Endothelial cell (in vitro differentiated cells): Measurements from ENCODE around the gene SH3BP5L. TPM values are rescaled to one million over a fixed set of nuclear protein-coding genes. Genes with fewer than 3 reads are reported as not detected.
A peak's percentile ranks its signal among the peaks of the same experiment; 100 is the strongest.

Experiments
- DNase-seq: peaks from one replicate; pipeline ENCODE4 v3.0.0; 2021; ENCODE audit warnings: low spot score
- H3K27ac Mint-ChIP-seq: one replicate; pipeline ENCODE4 v1.8.0; 2021; ENCODE audit warnings: mixed read lengths, inconsistent platforms; ENCODE audit not compliant: unreplicated experiment
- H3K27me3 Mint-ChIP-seq: one replicate; pipeline ENCODE4 v1.8.0; 2021; ENCODE audit warnings: mild to moderate bottlenecking, moderate library complexity, mixed read lengths, inconsistent platforms; ENCODE audit not compliant: unreplicated experiment
- H3K36me3 Mint-ChIP-seq: one replicate; pipeline ENCODE4 v1.8.0; 2021; ENCODE audit warnings: mild to moderate bottlenecking, low read depth, mixed read lengths, inconsistent platforms; ENCODE audit not compliant: unreplicated experiment
- H3K4me1 Mint-ChIP-seq: one replicate; pipeline ENCODE4 v1.8.0; 2021; ENCODE audit warnings: mild to moderate bottlenecking, mixed read lengths, inconsistent platforms; ENCODE audit not compliant: unreplicated experiment
- H3K4me3 Mint-ChIP-seq: one replicate; pipeline ENCODE4 v1.8.0; 2021; ENCODE audit warnings: mild to moderate bottlenecking, mixed read lengths, inconsistent platforms; ENCODE audit not compliant: unreplicated experiment
- H3K9me3 Mint-ChIP-seq: one replicate; pipeline ENCODE4 v1.8.0; 2021; ENCODE audit warnings: mixed read lengths, inconsistent platforms; ENCODE audit not compliant: unreplicated experiment
- total RNA-seq: library from RNA; stranded (reverse); fragmentation: NEBNext Ultra II Directional; extraction: Animal tissue kit (Norgen Biotek cat#: 25700); gene quantifications from one replicate; pipeline ENCODE4 v1.2.1, GENCODE V29; 2021; ENCODE audit not compliant: unreplicated experiment
- TF ChIP-seq, protein P1 (sequence below): fragments of 200-600 bp; sonication (generic); IDR thresholded peaks from one replicate; pipeline ENCODE4 v1.5.0; 2021; ENCODE audit warnings: antibody characterized with exemption; ENCODE audit not compliant: unreplicated experiment

SH3BP5L gene
- total RNA-seq, 1 donor from 2014 or later: 30.7 TPM

DNA sequence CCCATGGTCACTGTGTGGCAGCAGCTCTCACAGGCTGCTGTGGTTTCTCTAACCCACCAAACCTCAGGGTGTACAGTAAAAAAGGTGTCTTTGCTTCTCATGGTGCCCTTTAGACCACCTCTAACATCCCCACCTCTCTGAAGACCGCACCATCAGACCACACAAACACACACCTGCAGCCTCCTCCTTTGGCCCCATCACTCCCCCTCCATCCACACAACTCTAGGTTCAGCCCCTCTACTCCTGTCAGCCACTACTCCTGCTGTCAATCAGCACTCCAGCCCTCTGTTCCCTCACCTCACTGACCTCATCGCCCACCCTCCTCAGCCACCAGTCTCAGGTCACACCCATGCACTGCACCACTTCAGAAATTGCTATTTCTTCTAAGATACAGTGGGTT lies 25.7 kb upstream of the SH3BP5L start:
- no peaks in the 10 kb centered on the region for H3K9me3 Mint-ChIP-seq
- no peak for DNase-seq
- peaks cover 8% of the 10 kb centered on the region for H3K27me3 Mint-ChIP-seq
- TF ChIP-seq, protein P1, sequence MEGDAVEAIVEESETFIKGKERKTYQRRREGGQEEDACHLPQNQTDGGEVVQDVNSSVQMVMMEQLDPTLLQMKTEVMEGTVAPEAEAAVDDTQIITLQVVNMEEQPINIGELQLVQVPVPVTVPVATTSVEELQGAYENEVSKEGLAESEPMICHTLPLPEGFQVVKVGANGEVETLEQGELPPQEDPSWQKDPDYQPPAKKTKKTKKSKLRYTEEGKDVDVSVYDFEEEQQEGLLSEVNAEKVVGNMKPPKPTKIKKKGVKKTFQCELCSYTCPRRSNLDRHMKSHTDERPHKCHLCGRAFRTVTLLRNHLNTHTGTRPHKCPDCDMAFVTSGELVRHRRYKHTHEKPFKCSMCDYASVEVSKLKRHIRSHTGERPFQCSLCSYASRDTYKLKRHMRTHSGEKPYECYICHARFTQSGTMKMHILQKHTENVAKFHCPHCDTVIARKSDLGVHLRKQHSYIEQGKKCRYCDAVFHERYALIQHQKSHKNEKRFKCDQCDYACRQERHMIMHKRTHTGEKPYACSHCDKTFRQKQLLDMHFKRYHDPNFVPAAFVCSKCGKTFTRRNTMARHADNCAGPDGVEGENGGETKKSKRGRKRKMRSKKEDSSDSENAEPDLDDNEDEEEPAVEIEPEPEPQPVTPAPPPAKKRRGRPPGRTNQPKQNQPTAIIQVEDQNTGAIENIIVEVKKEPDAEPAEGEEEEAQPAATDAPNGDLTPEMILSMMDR: no peak
- peaks cover 39% of the 10 kb centered on the region for H3K36me3 Mint-ChIP-seq
- H3K4me3 Mint-ChIP-seq: no peak overlapping the region
- H3K4me1 Mint-ChIP-seq: no peaks in the 10 kb centered on the region
- no peak overlapping the region for H3K27ac Mint-ChIP-seq

DNA sequence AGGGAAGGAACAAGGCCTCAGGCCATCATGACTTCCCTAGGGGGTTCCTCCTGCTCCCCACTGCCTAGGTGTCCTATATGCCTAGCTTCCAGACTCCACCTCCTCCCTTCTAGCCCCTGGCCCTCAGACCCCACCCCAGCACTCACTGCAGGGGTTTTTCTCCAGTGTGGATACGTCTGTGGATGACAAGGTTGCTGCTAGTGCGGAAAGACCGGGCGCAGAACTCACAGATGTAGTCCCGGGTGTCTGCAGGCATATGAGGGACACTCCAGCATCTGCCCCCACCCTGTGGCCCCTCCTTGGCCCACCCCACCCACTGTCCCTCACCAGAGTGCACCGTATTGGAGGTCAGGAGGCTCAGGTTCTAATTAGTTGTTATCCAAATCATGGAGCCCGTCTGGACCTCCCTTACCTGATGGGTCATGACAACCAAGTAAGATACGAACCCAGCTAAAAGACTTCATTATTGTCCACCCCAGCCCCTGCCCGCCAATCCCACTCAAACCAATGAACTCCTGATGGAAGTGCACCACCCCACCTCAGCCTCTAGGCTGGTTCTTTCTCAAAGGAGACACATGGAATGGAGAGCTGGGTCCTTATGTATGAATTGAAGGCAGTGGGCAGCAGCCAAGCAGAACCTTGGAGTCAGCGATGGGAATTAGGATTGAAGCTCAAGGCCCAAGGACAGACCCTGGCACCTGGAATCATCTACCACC lies 25.0 kb upstream of the SH3BP5L start:
- no peak for DNase-seq
- Mint-ChIP-seq H3K36me3 (peaks cover 35% of the 10 kb centered on the region), H3K4me3 (no peak overlapping the region), H3K9me3 (no peaks in the 10 kb centered on the region), H3K27me3 (peaks cover 8% of the 10 kb centered on the region), H3K27ac (no peak overlapping the region), H3K4me1 (no peaks in the 10 kb centered on the region)
- TF ChIP-seq, protein P1: no peak

DNA sequence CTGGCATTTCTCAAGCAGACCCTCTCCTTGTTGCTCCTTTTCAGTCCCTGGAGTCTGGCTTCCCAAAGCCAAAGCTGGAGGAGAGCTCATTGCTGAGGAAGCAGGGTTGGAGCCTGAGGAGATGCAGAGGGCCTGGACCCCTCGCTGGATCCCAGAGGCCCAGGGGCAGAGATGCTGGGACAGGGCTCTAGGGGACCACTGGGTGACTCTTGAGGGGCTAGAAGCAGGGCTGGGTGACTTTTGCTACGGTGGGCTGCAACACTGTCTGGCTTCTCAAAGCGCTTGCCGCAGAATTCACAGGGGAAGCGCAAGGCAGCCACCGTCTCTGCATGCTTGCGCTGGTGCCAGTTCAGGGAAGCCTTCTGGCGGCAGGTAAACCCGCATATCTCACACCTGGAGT lies 24.4 kb upstream of the SH3BP5L start:
- peaks cover 37% of the 10 kb centered on the region for H3K36me3 Mint-ChIP-seq

DNA sequence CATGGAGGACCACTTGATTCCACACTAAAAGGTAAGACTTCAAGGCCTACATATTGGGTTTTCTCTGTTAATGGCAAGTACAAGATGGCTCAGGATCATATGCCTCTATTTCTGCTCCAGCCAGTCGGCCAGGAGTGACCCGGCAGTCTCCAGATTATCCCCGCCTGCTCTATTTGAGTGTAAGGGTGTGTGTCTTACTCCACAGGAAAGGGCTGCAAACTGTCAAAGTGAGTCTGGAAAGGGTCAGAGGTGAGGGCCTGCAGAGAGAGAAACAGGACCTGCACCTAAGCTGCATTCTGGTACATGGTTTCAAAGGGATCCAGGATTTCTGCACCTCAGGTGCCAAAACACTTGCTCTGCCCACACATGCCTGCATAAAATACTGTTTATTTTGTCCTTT lies 23.9 kb upstream of the SH3BP5L start:
- Mint-ChIP-seq H3K27me3 (peaks cover 6% of the 10 kb centered on the region), H3K4me3 (no peak overlapping the region), H3K27ac (no peak overlapping the region), H3K4me1 (no peaks in the 10 kb centered on the region), H3K36me3 (peaks cover 32% of the 10 kb centered on the region), H3K9me3 (no peaks in the 10 kb centered on the region)
- no peak for DNase-seq
- TF ChIP-seq, protein P1: no peak

More for the DNA sequence above, 24.4 kb upstream of the SH3BP5L start:
- no peak for DNase-seq
- Mint-ChIP-seq H3K4me1 (no peaks in the 10 kb centered on the region), H3K4me3 (no peak overlapping the region), H3K9me3 (no peaks in the 10 kb centered on the region), H3K27me3 (peaks cover 6% of the 10 kb centered on the region), H3K27ac (no peak overlapping the region)
- TF ChIP-seq, protein P1: no peak

DNA sequence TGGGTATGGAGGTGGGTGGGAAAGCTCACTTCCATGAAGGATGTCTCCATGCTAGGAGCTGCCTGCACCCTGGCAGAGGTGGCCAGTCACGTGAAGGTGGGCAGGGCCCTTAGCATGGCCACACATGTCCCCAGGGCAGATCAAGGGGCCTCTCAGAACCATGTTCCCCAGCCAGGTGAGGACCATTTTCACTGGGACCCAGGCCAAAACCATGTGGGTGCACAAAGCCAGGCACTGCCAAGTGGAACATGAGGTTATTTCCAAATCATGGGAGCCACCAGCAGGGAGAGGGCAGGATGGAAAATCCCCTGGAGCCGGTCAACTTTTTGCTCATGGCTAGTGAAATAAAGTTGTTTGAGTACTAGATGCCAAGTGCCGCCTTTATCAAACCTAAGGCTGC lies 23.4 kb upstream of the SH3BP5L start:
- Mint-ChIP-seq H3K4me3 (no peak overlapping the region), H3K36me3 (peaks cover 27% of the 10 kb centered on the region), H3K4me1 (no peaks in the 10 kb centered on the region), H3K9me3 (no peaks in the 10 kb centered on the region), H3K27me3 (peaks cover 6% of the 10 kb centered on the region), H3K27ac (peak overlapping the region; percentile 12)
- TF ChIP-seq, protein P1: no peak
- DNase-seq: no peak
